ENCODE data around the gene APBB2.

DNA sequence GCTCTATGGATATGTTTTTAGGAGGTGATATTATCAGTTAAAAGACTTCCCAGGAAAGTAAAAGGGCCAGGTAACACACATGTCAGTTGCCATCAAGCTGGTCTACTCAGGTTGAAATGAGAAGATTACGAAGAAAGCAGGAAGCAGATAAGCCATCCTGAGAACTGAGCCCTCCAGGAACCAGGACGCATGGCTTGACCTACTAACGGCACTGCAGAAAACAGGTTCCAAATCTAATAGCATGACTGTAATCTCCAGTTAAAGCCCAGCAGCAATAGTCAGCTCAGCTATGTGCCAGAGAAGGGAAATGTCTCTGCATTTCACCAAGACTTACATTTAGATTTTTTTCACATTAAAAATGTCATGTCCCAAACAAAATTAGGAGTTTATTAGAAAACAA, 77.9 kb downstream of the APBB2 start:
- TF ChIP-seq EZH2 (IDR thresholded peaks at IDR 0.05) (no peak), POLR2AphosphoS5 (IDR thresholded peaks at IDR 0.05; ENCODE audit: borderline replicate concordance, low read depth, low read length) (no peak)
